Measurements from ENCODE around the gene PHLDA1.

Gene PHLDA1

GRCh38 chr12:75977952-75978671, 53.5 kb downstream of the PHLDA1 start:
- TF ChIP-seq CTCF (IDR thresholded peaks at IDR 0.05) = no peak
- Histone ChIP-seq H3K4me3 (ENCODE audit: low read depth in 1 of 2, low read length in 1 of 2) (no peak overlapping the region), H3K9me3 (no peaks in the 10 kb centered on the region), H3K27me3 (no peaks in the 10 kb centered on the region), H3K36me3 (no peaks in the 10 kb centered on the region), H3K4me1 (ENCODE audit: control insufficient read depth in 1 of 2, insufficient read depth in 1 of 2, low read depth in 1 of 2, low read length in 1 of 2) (no peaks in the 10 kb centered on the region), H3K27ac (no peak overlapping the region)

GRCh38 chr12:75977590-75977951, 54.0 kb downstream of the PHLDA1 start:
- TF ChIP-seq CTCF (IDR thresholded peaks at IDR 0.05) = no peak
- Histone ChIP-seq H3K4me3 (ENCODE audit: low read depth in 1 of 2, low read length in 1 of 2) (no peak overlapping the region), H3K4me1 (ENCODE audit: control insufficient read depth in 1 of 2, insufficient read depth in 1 of 2, low read depth in 1 of 2, low read length in 1 of 2) (no peaks in the 10 kb centered on the region), H3K9me3 (no peaks in the 10 kb centered on the region), H3K36me3 (no peaks in the 10 kb centered on the region), H3K27ac (no peak overlapping the region), H3K27me3 (no peaks in the 10 kb centered on the region)

GRCh38 chr12:75976913-75977312, 54.7 kb downstream of the PHLDA1 start:
- Histone ChIP-seq H3K27me3 (no peaks in the 10 kb centered on the region), H3K36me3 (no peaks in the 10 kb centered on the region), H3K27ac (no peak overlapping the region), H3K4me3 (ENCODE audit: low read depth in 1 of 2, low read length in 1 of 2) (no peak overlapping the region), H3K4me1 (ENCODE audit: control insufficient read depth in 1 of 2, insufficient read depth in 1 of 2, low read depth in 1 of 2, low read length in 1 of 2) (no peaks in the 10 kb centered on the region), H3K9me3 (no peaks in the 10 kb centered on the region)
- no peak for TF ChIP-seq CTCF (IDR thresholded peaks at IDR 0.05)

GRCh38 chr12:75976113-75976512, 55.5 kb downstream of the PHLDA1 start:
- no peaks in the 10 kb centered on the region for H3K27me3 ChIP-seq
- TF ChIP-seq CTCF (IDR thresholded peaks at IDR 0.05) = no peak
- no peak overlapping the region for H3K27ac ChIP-seq
- no peak overlapping the region for H3K4me3 ChIP-seq (ENCODE audit: low read depth in 1 of 2, low read length in 1 of 2)
- H3K36me3 ChIP-seq = no peaks in the 10 kb centered on the region
- H3K9me3 ChIP-seq = no peaks in the 10 kb centered on the region
- H3K4me1 ChIP-seq (ENCODE audit: control insufficient read depth in 1 of 2, insufficient read depth in 1 of 2, low read depth in 1 of 2, low read length in 1 of 2) = no peaks in the 10 kb centered on the region

- Histone ChIP-seq H3K4me1 (ENCODE audit: control insufficient read depth in 1 of 2, insufficient read depth in 1 of 2, low read depth in 1 of 2, low read length in 1 of 2) (no peaks in the 10 kb centered on the region), H3K9me3 (no peaks in the 10 kb centered on the region), H3K27me3 (no peaks in the 10 kb centered on the region), H3K4me3 (ENCODE audit: low read depth in 1 of 2, low read length in 1 of 2) (no peak overlapping the region), H3K36me3 (no peaks in the 10 kb centered on the region), H3K27ac (no peak overlapping the region)
- TF ChIP-seq CTCF (IDR thresholded peaks at IDR 0.05) = no peak
These were observed 55.9 kb downstream of the PHLDA1 start for GRCh38 chr12:75975702-75976101.
